T-helper 17 cell (primary cell): ENCODE results near the gene CES3. TPM values are rescaled to one million over a fixed set of nuclear protein-coding genes. Genes with fewer than 3 reads are reported as not detected.
"Not testable (repeated sequence)": the region's sequence is repeated elsewhere in the genome, so short reads cannot be mapped to it uniquely, and the experiment has no call there.

ENCODE experiments used
- ATAC-seq: fragments of 150-1000 bp; cut with Tn5 transposase; 2 replicates; pipeline ENCODE4 v1.10.0; 2021; ENCODE audit warnings: mild to moderate bottlenecking, moderate library complexity
- DNase-seq, 3 donors: peaks; one replicate each; pipeline versions ENCODE4 v3.0.0 to v3.0.0-alpha.2; 2020 to 2021
- H3K9me3 ChIP-seq: one replicate; pipeline ENCODE4 v1.7.0; 2013; ENCODE audit warnings: low read length, mild to moderate bottlenecking; ENCODE audit not compliant: control insufficient read depth, poor library complexity, severe bottlenecking
- H3K27ac Mint-ChIP-seq: one replicate; pipeline ENCODE4 v1.8.0; 2022; ENCODE audit warnings: mild to moderate bottlenecking, moderate library complexity, mixed read lengths
- H3K27me3 Mint-ChIP-seq: one replicate; pipeline ENCODE4 v1.8.0; 2022; ENCODE audit warnings: mixed read lengths
- H3K36me3 Mint-ChIP-seq: one replicate; pipeline ENCODE4 v1.8.0; 2022; ENCODE audit warnings: low read depth, mixed read lengths
- H3K4me1 Mint-ChIP-seq: one replicate; pipeline ENCODE4 v1.8.0; 2022; ENCODE audit warnings: mild to moderate bottlenecking, mixed read lengths
- H3K4me3 Mint-ChIP-seq: one replicate; pipeline ENCODE4 v1.8.0; 2022; ENCODE audit warnings: mild to moderate bottlenecking, moderate library complexity, mixed read lengths
- total RNA-seq, 4 donors: library from RNA in 2 of 4; stranded (reverse) in 2 of 4; gene quantifications; one replicate each; pipeline ENCODE4 v1.2.3 and lab custom pipeline; 2022 to 2026

Gene CES3
- total RNA-seq, 2 donors from 2014 or later: 0.63 to 1.3 TPM

DNA sequence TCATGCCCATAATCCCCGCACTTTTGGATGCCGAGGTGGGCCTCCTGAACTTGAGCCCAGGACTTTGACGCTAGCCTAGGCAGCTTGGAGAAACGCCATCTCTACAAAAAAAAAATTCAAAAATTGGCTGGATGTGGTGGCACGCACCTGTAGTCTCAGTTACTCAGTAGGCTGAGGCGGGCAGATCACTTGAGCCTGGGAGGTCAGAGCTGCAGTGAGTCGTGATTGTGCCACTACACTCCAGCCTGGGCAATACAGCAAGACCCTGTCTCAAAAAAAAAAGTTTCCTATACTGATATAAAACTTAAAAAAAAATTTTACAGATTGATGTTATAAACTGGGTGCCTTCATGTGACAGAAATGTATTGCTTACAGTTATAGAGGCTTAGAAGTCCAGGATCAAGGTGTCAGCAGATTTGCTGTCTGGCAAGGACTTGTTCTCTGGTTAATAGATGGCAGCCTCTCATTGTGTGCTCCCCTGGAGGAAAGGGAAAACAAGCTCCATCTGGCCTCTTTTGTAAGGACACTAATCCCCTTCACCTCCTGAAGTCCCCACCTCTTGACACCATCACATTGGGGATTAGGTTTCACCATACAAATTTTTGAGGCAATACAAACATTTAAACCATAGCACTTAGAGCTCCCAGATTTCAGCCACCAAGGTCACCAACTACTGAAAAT, 8.5 kb upstream of the CES3 start:
- no peaks in the 10 kb centered on the region for H3K36me3 Mint-ChIP-seq
- H3K27ac Mint-ChIP-seq: no peak overlapping the region
- ATAC-seq (no peak), DNase-seq (no peak)
- H3K4me1 Mint-ChIP-seq: peaks cover 19% of the 10 kb centered on the region
- no peak overlapping the region for H3K4me3 Mint-ChIP-seq
- H3K9me3 ChIP-seq: peaks cover 4% of the 10 kb centered on the region
- H3K27me3 Mint-ChIP-seq: peaks cover 47% of the 10 kb centered on the region

DNA sequence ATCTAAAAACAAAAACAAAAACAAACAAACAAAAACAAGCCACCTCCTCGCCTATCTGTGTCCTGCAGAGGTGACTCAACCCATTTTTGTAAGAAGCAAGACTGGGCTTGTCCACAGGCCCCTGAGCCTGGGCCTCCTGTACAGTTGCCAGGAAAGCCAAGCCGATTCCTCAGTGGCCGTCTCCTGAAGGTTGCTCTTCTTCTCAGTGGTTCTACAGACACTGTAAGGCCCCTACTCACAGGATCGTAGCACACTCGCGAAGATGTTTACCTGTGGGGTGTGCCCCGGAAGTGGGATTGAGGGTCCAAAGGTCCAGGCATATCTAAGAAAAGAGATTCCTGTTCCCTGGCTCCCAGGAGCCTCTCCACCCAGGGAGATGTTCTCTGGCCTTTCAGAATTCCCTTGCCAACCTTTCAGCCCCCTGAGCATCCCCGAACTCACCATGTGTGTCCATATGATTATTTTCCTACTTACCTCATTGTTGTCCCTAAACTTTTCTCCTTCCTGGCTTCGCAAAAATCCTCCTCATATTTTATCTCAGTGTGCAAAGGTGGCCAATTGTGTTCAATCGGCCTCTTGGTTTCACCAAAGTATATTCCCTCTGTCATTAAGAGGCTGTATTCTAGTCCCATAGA, 7.5 kb upstream of the CES3 start:
- ATAC-seq (no peak), DNase-seq (no peak)
- H3K4me3 Mint-ChIP-seq: no peak overlapping the region
- H3K4me1 Mint-ChIP-seq: peaks cover 15% of the 10 kb centered on the region
- peaks cover 4% of the 10 kb centered on the region for H3K9me3 ChIP-seq
- peaks cover 41% of the 10 kb centered on the region for H3K27me3 Mint-ChIP-seq
- H3K36me3 Mint-ChIP-seq: no peaks in the 10 kb centered on the region
- H3K27ac Mint-ChIP-seq: no peak overlapping the region

DNA sequence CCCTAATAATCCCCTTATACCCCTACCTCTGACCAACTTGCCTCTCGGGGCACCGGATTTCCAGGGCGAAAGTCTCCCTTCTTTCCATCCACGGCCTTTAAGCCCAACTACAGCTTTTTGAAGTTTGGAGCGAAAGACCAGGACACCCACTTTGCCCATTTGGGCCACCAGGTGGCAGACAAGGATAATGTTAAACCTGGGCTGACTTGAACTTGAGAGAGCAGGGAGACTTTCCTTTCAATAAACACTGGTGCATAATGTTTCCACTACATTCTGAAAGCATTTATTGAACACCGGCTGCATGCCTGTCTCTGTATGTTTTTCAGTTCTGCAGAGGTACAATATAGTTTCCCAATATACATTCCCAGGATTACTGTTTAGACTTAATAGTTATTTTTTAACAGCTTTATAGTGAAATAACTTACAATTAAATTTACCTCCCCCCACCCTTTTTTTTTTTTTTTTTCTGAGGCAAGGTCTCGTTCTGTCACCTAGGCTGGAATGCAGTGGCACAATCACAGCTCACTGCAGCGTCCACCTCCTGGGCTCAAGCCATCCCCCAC, 6.9 kb upstream of the CES3 start:
- H3K9me3 ChIP-seq: peaks cover 4% of the 10 kb centered on the region
- Mint-ChIP-seq H3K27ac (no peak overlapping the region), H3K4me1 (peaks cover 19% of the 10 kb centered on the region), H3K36me3 (no peaks in the 10 kb centered on the region), H3K27me3 (peaks cover 35% of the 10 kb centered on the region), H3K4me3 (no peak overlapping the region)
- peak; percentile 36 to 67 (median 51) for DNase-seq
- ATAC-seq: peak; percentile 88

DNA sequence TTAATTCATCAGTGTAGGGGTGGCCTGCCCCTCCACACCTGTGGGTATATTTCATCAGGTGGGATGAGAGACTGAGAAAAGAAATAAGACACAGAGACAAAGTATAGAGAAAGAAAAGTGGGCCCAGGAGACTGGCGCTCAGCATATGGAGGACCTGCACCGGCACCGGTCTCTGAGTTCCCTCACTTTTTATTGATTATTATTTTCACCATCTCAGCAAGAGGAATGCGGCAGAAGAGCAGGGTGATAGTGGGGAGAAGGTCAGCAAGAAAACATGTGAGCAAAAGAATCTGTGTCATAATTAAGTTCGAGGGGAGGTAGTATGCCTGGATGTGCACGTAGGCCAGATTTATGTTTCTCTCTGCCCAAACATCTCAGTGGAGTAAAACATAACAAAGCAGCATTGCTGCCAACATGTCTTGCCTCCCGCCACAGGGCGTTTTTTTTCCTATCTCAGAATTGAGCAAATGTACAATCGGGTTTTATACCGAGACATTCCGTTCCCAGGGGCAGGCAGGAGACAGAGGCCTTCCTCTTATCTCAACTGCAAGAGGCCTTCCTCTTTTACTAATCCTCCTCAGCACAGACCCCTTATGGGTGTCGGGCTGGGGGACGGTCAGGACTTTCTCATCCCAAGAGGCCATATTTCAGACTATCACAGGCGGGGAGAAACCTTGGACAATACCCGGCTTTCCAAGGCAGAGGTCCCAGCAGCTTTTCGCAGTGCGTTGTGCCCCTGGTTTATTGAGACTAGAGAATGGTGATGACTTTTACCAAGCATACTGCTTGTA, 5.5 kb upstream of the CES3 start:
- not testable (repeated sequence) for H3K36me3 Mint-ChIP-seq, ATAC-seq, DNase-seq, H3K9me3 ChIP-seq, H3K27ac Mint-ChIP-seq, H3K4me3 Mint-ChIP-seq
- Mint-ChIP-seq H3K27me3 (peaks cover 23% of the 10 kb centered on the region), H3K4me1 (peaks cover 17% of the 10 kb centered on the region)

DNA sequence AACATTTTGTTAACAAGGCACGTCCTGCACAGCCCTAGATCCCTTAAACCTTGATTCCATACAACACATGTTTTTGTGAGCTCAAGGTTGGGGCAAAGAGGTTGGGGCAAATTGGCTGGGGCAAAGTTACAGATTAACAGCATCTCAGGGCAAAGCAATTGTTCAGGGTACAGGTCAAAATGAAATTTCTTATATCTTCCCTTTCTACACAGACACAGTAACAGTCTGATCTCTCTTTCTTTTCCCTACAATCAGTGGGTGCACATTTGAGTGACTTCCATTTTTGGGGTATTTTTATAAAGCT, 5.0 kb upstream of the CES3 start:
- H3K36me3 Mint-ChIP-seq, H3K27ac Mint-ChIP-seq, ATAC-seq, DNase-seq, H3K4me3 Mint-ChIP-seq, H3K9me3 ChIP-seq: not testable (repeated sequence)
- Mint-ChIP-seq H3K4me1 (peaks cover 22% of the 10 kb centered on the region), H3K27me3 (peaks cover 21% of the 10 kb centered on the region)

DNA sequence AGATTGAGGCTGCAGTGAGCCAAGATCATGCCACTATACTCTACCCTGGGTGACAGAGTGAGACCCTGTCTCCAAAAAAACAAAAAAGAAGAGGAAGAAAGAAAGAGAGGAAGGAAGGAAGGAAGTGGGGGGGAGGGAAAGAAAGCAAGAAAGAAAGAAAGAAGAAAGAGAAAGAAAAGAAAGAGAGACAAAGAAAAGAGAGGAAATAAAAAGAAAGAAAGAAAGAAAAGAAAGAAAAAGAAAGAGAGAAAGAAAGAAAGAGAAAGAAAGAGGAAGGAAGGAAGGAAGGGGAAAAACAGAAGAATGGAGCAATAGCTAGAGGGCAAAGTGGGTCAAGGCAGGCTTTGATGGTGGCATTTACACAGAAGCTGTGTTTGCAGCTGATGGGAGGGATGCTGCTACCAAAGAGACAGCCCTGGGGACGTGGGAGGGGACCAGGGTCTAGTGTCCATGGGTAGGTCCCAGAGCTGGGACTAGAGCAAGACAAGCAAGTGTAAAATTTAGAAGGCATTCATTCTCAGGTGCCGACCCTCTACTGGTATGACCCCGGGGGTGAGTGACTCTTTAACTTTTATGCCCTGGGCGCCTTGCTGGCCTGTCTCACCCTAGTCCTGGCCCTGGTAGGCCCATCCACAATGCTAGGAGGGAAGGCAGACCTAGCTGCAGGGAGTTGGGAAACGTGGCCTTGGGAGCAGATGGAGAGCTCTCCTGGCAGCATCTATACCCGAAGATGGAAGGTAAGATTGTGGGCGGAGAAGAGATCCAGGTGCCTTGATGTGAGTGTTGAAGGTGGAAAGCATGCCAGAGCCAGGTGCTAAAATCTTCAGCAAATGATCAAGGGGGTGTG, 2.0 kb upstream of the CES3 start:
- ATAC-seq: no peak
- DNase-seq: no peak
- no peaks in the 10 kb centered on the region for H3K36me3 Mint-ChIP-seq
- peaks cover under 1% of the 10 kb centered on the region for H3K27me3 Mint-ChIP-seq
- H3K9me3 ChIP-seq: no peaks in the 10 kb centered on the region
- peak overlapping the region; percentile 72 for H3K27ac Mint-ChIP-seq
- no peak overlapping the region for H3K4me3 Mint-ChIP-seq
- peaks cover 23% of the 10 kb centered on the region for H3K4me1 Mint-ChIP-seq

DNA sequence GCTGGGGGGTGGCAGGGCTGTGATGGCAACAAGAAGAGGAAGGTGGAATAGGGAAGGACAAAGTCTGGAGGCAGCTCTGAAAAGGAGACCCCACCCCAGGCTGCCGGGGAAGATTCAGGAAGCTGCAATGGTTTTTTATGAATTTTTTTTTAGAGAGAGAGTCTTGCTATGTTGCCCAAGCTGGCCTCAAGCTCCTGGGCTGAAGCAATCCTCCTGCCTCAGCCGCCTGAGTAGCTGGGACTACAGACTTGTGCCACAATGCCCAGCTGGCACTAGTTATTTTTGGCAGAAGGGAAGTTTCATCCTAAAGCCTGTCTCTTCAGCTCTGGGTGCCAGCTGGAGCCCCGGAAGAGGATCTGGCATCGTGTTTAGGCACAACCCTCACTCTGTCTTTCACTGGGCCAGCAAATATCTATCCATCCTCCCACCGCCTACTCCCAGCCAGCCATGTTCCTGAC, 1.3 kb upstream of the CES3 start:
- no peaks in the 10 kb centered on the region for H3K9me3 ChIP-seq
- Mint-ChIP-seq H3K27ac (peak overlapping the region; percentile 72), H3K27me3 (peaks cover 2% of the 10 kb centered on the region), H3K4me3 (peak overlapping the region; percentile 49), H3K36me3 (no peaks in the 10 kb centered on the region), H3K4me1 (peaks cover 23% of the 10 kb centered on the region)
- ATAC-seq: no peak
- no peak for DNase-seq

DNA sequence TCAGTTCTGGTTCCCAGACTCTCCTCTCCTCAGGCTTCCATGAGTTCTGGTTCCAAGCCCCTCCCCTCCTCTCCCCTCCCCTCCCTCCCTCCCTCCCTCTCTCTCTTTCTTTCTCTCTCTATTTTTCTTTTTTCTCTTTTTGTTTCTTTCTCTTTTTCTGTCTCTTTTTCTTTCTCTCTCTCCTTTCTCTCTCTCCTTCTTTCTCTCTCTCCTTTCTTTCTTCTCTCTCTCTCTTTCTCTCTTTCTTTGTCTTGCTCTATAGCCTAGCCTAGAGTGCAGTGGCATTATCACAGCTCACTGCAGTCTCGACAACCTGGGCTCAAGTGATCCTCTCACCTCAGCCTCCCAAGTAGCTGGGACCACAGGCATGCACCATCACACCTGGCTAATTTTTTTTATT, 796 bp upstream of the CES3 start:
- H3K9me3 ChIP-seq: no peaks in the 10 kb centered on the region
- ATAC-seq: no peak
- peaks cover 8% of the 10 kb centered on the region for H3K27me3 Mint-ChIP-seq
- DNase-seq: no peak
- no peaks in the 10 kb centered on the region for H3K36me3 Mint-ChIP-seq
- H3K4me3 Mint-ChIP-seq: peak overlapping the region; percentile 49
- peaks cover 23% of the 10 kb centered on the region for H3K4me1 Mint-ChIP-seq
- H3K27ac Mint-ChIP-seq: no peak overlapping the region

DNA sequence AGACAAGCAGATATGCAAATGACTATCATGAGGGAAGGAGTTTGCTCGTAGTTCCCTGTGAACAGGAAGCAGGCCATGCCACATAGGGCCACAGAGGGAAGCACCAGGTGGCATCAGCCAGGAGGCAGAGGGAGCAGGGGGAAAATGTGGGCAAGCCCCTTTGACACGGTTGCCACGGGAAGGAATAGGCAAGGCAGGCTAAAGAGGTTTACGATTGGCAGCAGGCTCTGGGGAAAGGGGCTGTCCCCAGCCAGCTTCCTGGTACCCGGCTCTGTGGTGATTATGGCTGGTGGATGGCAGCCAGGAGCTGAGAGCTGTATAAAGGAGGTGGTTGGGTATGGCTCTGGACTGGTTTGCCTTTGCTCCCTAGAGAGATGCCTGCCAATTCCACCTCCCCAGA, 848 bp downstream of the CES3 start:
- no peaks in the 10 kb centered on the region for H3K9me3 ChIP-seq
- H3K36me3 Mint-ChIP-seq: no peaks in the 10 kb centered on the region
- peaks cover 23% of the 10 kb centered on the region for H3K4me1 Mint-ChIP-seq
- no peak overlapping the region for H3K4me3 Mint-ChIP-seq
- H3K27me3 Mint-ChIP-seq: peaks cover 8% of the 10 kb centered on the region
- ATAC-seq: no peak
- no peak overlapping the region for H3K27ac Mint-ChIP-seq
- DNase-seq: no peak

DNA sequence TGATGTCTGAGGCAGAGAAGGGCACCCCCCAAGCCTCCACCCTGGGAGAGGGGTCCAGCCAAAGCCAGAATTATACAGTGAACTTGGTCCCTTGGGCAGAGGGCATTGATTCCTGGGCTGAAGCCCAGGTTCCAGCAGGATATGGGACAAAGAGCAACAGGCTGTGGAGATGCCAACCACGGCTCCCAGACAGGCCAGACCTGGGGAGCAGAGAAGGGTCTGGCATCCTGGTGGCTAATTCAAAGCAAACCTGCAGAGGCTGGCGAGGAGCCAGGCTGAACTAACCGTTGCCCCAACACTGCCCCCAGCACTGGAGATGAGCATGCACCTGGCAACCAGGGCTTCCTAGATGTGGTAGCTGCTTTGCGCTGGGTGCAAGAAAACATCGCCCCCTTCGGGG, 3.0 kb downstream of the CES3 start:
- DNase-seq (no peak), ATAC-seq (no peak)
- H3K36me3 Mint-ChIP-seq: no peaks in the 10 kb centered on the region

DNA sequence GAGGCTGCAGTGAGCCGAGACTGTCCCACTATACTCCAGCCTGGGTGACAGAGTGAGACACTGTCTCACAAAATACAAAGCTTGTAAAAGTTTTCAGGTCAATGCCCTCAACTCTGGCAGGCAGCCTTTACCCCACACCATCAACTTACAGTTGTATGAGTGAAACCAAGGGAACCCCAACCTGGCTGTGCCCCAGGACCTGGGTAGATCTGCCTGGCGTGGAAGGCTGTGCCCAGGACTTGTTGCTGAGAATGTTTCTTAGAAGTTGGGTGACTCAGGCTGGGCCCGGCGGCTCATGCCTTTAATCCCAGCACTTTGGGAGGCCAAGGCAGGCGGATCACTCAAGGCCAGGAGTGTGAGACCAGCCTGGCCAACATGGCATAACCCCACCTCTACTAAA, 7.8 kb downstream of the CES3 start:
- Mint-ChIP-seq H3K4me3 (no peak overlapping the region), H3K27ac (no peak overlapping the region), H3K36me3 (no peaks in the 10 kb centered on the region), H3K4me1 (peaks cover 2% of the 10 kb centered on the region), H3K27me3 (peaks cover 12% of the 10 kb centered on the region)
- H3K9me3 ChIP-seq: no peaks in the 10 kb centered on the region
- DNase-seq (no peak), ATAC-seq (no peak)

More for the DNA sequence above, 3.0 kb downstream of the CES3 start:
- H3K9me3 ChIP-seq: no peaks in the 10 kb centered on the region
- Mint-ChIP-seq H3K4me1 (peaks cover 16% of the 10 kb centered on the region), H3K4me3 (no peak overlapping the region), H3K27ac (no peak overlapping the region), H3K27me3 (peaks cover 8% of the 10 kb centered on the region)

DNA sequence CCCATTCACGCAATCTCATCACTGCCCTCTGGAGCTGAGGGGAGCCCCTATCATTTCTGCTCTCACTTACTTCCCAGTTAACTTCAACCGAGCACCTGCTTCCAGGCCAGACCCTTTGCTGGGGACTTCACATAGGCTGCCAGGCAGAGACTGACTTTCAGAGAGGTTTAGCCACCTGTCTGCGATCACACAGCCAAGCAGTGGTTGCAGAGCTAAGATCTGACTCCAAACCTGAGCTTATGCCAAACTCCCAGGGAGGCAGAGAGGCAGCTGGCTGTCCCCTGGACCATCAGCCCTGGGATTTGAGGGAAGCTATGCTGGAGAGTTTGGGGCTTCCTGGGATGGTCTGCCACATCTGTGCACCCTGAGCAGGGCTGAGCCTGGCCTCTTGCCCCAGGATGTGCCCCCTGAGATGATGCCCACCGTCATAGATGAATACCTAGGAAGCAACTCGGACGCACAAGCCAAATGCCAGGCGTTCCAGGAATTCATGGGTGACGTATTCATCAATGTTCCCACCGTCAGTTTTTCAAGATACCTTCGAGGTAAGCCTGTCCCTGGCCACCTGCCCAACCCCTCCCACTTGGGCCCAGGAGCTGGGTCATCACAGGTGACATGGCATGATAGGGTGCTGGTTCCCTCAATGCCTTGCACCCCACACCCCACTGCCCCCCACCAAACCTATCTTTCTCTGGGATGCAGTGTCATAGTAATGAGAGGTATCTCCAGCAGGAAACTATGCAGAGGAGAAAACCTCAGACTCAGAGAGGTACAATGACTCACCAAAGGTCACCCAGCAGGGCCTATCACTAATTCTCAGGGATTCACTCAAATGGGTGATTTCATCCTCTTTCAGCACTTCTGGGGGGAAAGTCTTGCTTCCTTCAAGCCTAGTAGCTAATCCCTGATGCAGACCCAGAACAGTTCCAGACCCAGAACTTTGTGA, 10.0 kb downstream of the CES3 start:
- ATAC-seq (no peak), DNase-seq (no peak)
- Mint-ChIP-seq H3K27me3 (peaks cover 4% of the 10 kb centered on the region), H3K36me3 (no peaks in the 10 kb centered on the region), H3K27ac (peak overlapping the region; percentile 29), H3K4me1 (peaks cover 8% of the 10 kb centered on the region), H3K4me3 (no peak overlapping the region)
- H3K9me3 ChIP-seq: no peaks in the 10 kb centered on the region
